Mammary epithelial cell (primary cell): ENCODE measurements around the gene RPTOR.

Source experiments
- EZH2 ChIP-seq: IDR thresholded peaks from 2 replicates; pipeline ENCODE4 v1.6.1; 2012; ENCODE audit warnings: low read length, inconsistent platforms, borderline replicate concordance
- TF ChIP-seq, protein P1 (sequence below), 2 donors: IDR thresholded peaks in 1 of 2; conservative IDR thresholded peaks in 1 of 2; 2 replicates each; pipeline ENCODE4 v1.5.1; 2011 to 2012; ENCODE audit warnings: inconsistent platforms in 2 of 2, low read length in 2 of 2, mild to moderate bottlenecking in 2 of 2, control low read depth in 1 of 2, low read depth in 1 of 2; ENCODE audit not compliant: insufficient read depth in 1 of 2; ENCODE audit errors: extremely low read depth in 1 of 2

DNA sequence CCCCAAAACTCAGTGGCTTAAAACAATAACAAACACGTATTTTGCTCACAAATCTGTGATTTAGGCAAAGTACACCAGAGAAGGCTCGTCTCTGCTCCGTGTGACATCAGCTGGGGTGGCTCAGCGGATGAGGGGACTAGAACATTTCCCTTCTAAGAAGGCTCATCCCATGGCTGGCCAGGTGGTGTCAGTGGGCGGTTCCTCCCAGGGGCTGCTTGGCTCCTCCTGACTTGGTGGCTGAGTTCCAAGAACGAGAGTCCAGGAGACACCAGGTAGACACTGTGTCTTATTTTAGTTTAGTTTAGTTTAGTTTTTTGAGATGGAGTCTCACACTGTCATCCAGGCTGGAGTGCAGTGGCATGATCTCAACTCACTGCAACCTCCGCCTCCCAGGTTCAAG is 441.4 kb downstream of the RPTOR start:
- TF ChIP-seq, protein P1, sequence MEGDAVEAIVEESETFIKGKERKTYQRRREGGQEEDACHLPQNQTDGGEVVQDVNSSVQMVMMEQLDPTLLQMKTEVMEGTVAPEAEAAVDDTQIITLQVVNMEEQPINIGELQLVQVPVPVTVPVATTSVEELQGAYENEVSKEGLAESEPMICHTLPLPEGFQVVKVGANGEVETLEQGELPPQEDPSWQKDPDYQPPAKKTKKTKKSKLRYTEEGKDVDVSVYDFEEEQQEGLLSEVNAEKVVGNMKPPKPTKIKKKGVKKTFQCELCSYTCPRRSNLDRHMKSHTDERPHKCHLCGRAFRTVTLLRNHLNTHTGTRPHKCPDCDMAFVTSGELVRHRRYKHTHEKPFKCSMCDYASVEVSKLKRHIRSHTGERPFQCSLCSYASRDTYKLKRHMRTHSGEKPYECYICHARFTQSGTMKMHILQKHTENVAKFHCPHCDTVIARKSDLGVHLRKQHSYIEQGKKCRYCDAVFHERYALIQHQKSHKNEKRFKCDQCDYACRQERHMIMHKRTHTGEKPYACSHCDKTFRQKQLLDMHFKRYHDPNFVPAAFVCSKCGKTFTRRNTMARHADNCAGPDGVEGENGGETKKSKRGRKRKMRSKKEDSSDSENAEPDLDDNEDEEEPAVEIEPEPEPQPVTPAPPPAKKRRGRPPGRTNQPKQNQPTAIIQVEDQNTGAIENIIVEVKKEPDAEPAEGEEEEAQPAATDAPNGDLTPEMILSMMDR (conservative IDR thresholded peaks at IDR 0.05 in 1 of 2, IDR thresholded peaks at IDR 0.05 in 1 of 2; ENCODE audit: extremely low read depth in 1 of 2, insufficient read depth in 1 of 2, low read depth in 1 of 2, low read length in 2 of 2), result no peak
- no peak for TF ChIP-seq EZH2
